ENCODE measurements around the gene NXPH1. TPM values are rescaled to one million over a fixed set of nuclear protein-coding genes. Genes with fewer than 3 reads are reported as not detected.

Gene NXPH1
- polyA plus RNA-seq, 1 donor (not counting 4 experiments of a cell fraction or from before 2014, with no cell fraction given) = not detected

DNA sequence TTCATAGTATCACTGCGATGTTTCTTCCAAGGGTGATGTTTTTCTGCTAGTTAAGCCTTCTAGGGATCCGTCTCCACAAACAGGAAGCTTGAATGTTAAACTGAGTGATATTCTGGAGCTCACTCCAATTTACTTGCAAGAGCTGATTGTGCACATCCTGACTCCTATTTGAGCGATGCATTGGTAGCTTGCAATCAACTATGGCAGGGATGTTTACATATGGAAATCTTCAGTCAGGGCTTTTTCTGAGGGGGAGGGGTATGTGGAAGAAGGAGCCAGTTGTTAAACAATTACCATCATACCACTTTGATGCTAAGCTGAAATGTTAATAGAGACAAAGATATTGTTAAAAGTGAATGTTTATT, 43.2 kb upstream of the NXPH1 start:
- H3K27ac ChIP-seq (ENCODE audit: control insufficient read depth, insufficient read depth, low read length) = no peak overlapping the region
- H4K20me1 ChIP-seq (ENCODE audit: control insufficient read depth, extremely low read depth, insufficient read depth, low read length) = no peaks in the 10 kb centered on the region
- dilution Hi-C loops (cut with MboI; ENCODE audit: extremely low pct_ligation_motif_present, low sequenced_read_pairs) = no loop called here
- TF ChIP-seq, protein P1, sequence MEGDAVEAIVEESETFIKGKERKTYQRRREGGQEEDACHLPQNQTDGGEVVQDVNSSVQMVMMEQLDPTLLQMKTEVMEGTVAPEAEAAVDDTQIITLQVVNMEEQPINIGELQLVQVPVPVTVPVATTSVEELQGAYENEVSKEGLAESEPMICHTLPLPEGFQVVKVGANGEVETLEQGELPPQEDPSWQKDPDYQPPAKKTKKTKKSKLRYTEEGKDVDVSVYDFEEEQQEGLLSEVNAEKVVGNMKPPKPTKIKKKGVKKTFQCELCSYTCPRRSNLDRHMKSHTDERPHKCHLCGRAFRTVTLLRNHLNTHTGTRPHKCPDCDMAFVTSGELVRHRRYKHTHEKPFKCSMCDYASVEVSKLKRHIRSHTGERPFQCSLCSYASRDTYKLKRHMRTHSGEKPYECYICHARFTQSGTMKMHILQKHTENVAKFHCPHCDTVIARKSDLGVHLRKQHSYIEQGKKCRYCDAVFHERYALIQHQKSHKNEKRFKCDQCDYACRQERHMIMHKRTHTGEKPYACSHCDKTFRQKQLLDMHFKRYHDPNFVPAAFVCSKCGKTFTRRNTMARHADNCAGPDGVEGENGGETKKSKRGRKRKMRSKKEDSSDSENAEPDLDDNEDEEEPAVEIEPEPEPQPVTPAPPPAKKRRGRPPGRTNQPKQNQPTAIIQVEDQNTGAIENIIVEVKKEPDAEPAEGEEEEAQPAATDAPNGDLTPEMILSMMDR (optimal IDR thresholded peaks at IDR 0.05 in 1 of 3, IDR thresholded peaks at IDR 0.05 in 1 of 3, conservative IDR thresholded peaks at IDR 0.05 in 1 of 3; ENCODE audit: extremely low read depth in 1 of 3, insufficient read depth in 2 of 3, low read length in 3 of 3) = no peak
- no peak for TF ChIP-seq EZH2 (IDR thresholded peaks at IDR 0.05; ENCODE audit: low read length)
- no peaks in the 10 kb centered on the region for H3K27me3 ChIP-seq (ENCODE audit: control insufficient read depth, extremely low read depth, insufficient read depth, low read length)
- H3K9ac ChIP-seq (ENCODE audit: control insufficient read depth, extremely low read depth, insufficient read depth, low read length) = no peak overlapping the region
- H3K4me1 ChIP-seq (ENCODE audit: control insufficient read depth, extremely low read depth, insufficient read depth, low read length) = no peaks in the 10 kb centered on the region
- H3K4me2 ChIP-seq (ENCODE audit: control insufficient read depth, extremely low read depth, insufficient read depth, low read depth, low read length) = no peak overlapping the region
- no peaks in the 10 kb centered on the region for H3K9me3 ChIP-seq (ENCODE audit: control insufficient read depth, low read depth, low read length)
- FAIRE-seq (no peak), DNase-seq (ENCODE audit: low read depth, low spot score) (no peak)
- H3K79me2 ChIP-seq (ENCODE audit: control insufficient read depth, insufficient read depth, low read length) = no peaks in the 10 kb centered on the region
- no peak overlapping the region for H2AFZ ChIP-seq (ENCODE audit: control insufficient read depth, low read length)
- no peaks in the 10 kb centered on the region for H3K9me1 ChIP-seq (ENCODE audit: control insufficient read depth, extremely low read depth, insufficient read depth, low read length)
- no peak overlapping the region for H3K4me3 ChIP-seq (ENCODE audit: control insufficient read depth in 2 of 3, extremely low read depth in 1 of 3, insufficient read depth in 2 of 3, low read depth in 1 of 3, low read length in 3 of 3)
- H3K36me3 ChIP-seq (ENCODE audit: control insufficient read depth in 2 of 2, extremely low read depth in 1 of 2, insufficient read depth in 2 of 2, low read length in 2 of 2) = no peaks in the 10 kb centered on the region

DNA sequence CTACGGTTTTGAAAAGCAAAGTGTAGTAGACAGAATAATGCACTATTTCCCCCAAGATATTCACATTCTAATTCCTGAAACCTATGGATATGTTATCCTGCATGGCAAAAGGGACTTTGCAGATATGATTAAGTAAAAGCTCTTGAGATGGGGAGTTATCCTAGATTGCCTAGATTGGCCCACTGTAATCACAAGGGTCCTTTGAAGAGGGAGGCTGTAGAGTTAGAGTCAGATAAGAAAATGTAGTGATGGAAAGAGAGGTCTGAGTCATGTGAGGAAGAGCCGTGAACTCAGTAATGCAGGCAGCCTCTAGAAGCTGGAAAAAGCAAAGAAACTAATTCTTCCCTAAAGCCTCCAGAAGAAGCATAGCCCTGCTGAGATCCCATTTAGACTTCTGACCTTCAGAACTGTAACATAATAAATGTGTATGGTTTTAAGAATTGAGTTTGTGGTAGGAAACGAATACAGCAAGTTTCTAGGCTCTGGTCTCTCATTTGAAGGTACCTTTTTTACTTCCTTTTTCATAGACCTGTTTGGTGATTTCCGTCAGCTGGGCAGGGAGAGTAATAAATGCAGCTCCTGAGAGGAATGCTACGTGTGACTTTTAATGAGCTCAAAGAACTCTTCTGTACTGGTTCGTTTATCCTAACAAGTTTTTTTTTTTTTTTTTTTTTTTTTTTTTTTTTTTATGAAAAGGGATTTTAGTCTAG, 41.9 kb upstream of the NXPH1 start:
- H3K36me3 ChIP-seq (ENCODE audit: control insufficient read depth in 2 of 2, extremely low read depth in 1 of 2, insufficient read depth in 2 of 2, low read length in 2 of 2) = no peaks in the 10 kb centered on the region
- H4K20me1 ChIP-seq (ENCODE audit: control insufficient read depth, extremely low read depth, insufficient read depth, low read length) = no peaks in the 10 kb centered on the region
- no peak overlapping the region for H3K4me2 ChIP-seq (ENCODE audit: control insufficient read depth, extremely low read depth, insufficient read depth, low read depth, low read length)
- H3K4me1 ChIP-seq (ENCODE audit: control insufficient read depth, extremely low read depth, insufficient read depth, low read length) = no peaks in the 10 kb centered on the region
- no peak for DNase-seq (ENCODE audit: low read depth, low spot score)
- no peaks in the 10 kb centered on the region for H3K9me3 ChIP-seq (ENCODE audit: control insufficient read depth, low read depth, low read length)
- dilution Hi-C loops (cut with MboI; ENCODE audit: extremely low pct_ligation_motif_present, low sequenced_read_pairs) = no loop called here
- H3K9me1 ChIP-seq (ENCODE audit: control insufficient read depth, extremely low read depth, insufficient read depth, low read length) = no peaks in the 10 kb centered on the region
- H3K79me2 ChIP-seq (ENCODE audit: control insufficient read depth, insufficient read depth, low read length) = no peaks in the 10 kb centered on the region
- no peak overlapping the region for H3K9ac ChIP-seq (ENCODE audit: control insufficient read depth, extremely low read depth, insufficient read depth, low read length)
- no peak for FAIRE-seq
- no peak for TF ChIP-seq EZH2 (IDR thresholded peaks at IDR 0.05; ENCODE audit: low read length)
- TF ChIP-seq, protein P1 (optimal IDR thresholded peaks at IDR 0.05 in 1 of 3, IDR thresholded peaks at IDR 0.05 in 1 of 3, conservative IDR thresholded peaks at IDR 0.05 in 1 of 3; ENCODE audit: extremely low read depth in 1 of 3, insufficient read depth in 2 of 3, low read length in 3 of 3) = no peak
- H3K4me3 ChIP-seq (ENCODE audit: control insufficient read depth in 2 of 3, extremely low read depth in 1 of 3, insufficient read depth in 2 of 3, low read depth in 1 of 3, low read length in 3 of 3) = no peak overlapping the region
- no peaks in the 10 kb centered on the region for H3K27me3 ChIP-seq (ENCODE audit: control insufficient read depth, extremely low read depth, insufficient read depth, low read length)
- no peak overlapping the region for H3K27ac ChIP-seq (ENCODE audit: control insufficient read depth, insufficient read depth, low read length)
- H2AFZ ChIP-seq (ENCODE audit: control insufficient read depth, low read length) = no peak overlapping the region

Measured in keratinocyte (primary cell).